NCI-H146 treated with DMSO at 0.1 percent for 48 hours (cell line): ENCODE results near the gene HNRNPA3.
"Not testable (repeated sequence)": the region's sequence is repeated elsewhere in the genome, so short reads cannot be mapped to it uniquely, and the experiment has no call there.

Experiments
- DNase-seq: peaks from one replicate; lab custom pipeline; 2025; ENCODE audit not compliant: unreplicated experiment; lab: John Stamatoyannopoulos, UW

The HNRNPA3 gene

GRCh38 chr2:177212106-177212890 lies at the start of gene HNRNPA3:
TSS of gene HNRNPA3 (plus strand) at chr2:177212794. CDS start at chr2:177212800, 6 bp downstream.
- peak; percentile 88 for DNase-seq

GRCh38 chr2:177164131-177164530 lies 48.5 kb upstream of the HNRNPA3 start:
- peak; percentile 22 for DNase-seq

GRCh38 chr2:177164584-177165052 lies 48.0 kb upstream of the HNRNPA3 start:
- DNase-seq, result peak; percentile 75

- peak; percentile 48 for DNase-seq
Observed at GRCh38 chr2:177165061-177165583, 47.5 kb upstream of the HNRNPA3 start.

GRCh38 chr2:177165721-177166711 lies 46.6 kb upstream of the HNRNPA3 start:
- peak; percentile 4 for DNase-seq

GRCh38 chr2:177169810-177170514 lies 42.6 kb upstream of the HNRNPA3 start:
- DNase-seq, result peak; percentile 66

- DNase-seq, result no peak
Observed at GRCh38 chr2:177171418-177171865, 41.2 kb upstream of the HNRNPA3 start.

GRCh38 chr2:177172034-177172880 lies 40.3 kb upstream of the HNRNPA3 start:
- no peak for DNase-seq

- DNase-seq, result no peak
Observed at GRCh38 chr2:177174486-177174885, 38.1 kb upstream of the HNRNPA3 start.

GRCh38 chr2:177175917-177176668 lies 36.5 kb upstream of the HNRNPA3 start:
- no peak for DNase-seq

- no peak for DNase-seq
Observed at GRCh38 chr2:177178797-177179196, 33.8 kb upstream of the HNRNPA3 start.

GRCh38 chr2:177179227-177179626 lies 33.4 kb upstream of the HNRNPA3 start:
- no peak for DNase-seq

GRCh38 chr2:177179671-177180070 lies 32.9 kb upstream of the HNRNPA3 start:
- DNase-seq, result not testable (repeated sequence)

- no peak for DNase-seq
Observed at GRCh38 chr2:177180269-177181000, 32.2 kb upstream of the HNRNPA3 start.

- no peak for DNase-seq
Observed at GRCh38 chr2:177183860-177184259, 28.7 kb upstream of the HNRNPA3 start.

- no peak for DNase-seq
Observed at GRCh38 chr2:177184606-177185005, 28.0 kb upstream of the HNRNPA3 start.

GRCh38 chr2:177186038-177186437 lies 26.6 kb upstream of the HNRNPA3 start:
- DNase-seq, result not testable (repeated sequence)

- DNase-seq, result no peak
Observed at GRCh38 chr2:177187631-177188312, 24.8 kb upstream of the HNRNPA3 start.
